Liver (tissue), 9 donors: ENCODE data around the gene BBIP1. TPM values are rescaled to one million over a fixed set of nuclear protein-coding genes. Genes with fewer than 3 reads are reported as not detected.

ENCODE experiments used
- DNase-seq: peaks from one replicate; pipeline ENCODE4 v3.0.0-alpha.2; 2017; ENCODE audit warnings: low spot score
- H3K27ac ChIP-seq, 2 donors: one replicate each; pipeline ENCODE4 v1.7.0; 2013; ENCODE audit warnings: inconsistent platforms in 2 of 2, low read length in 2 of 2, control low read depth in 1 of 2, low read depth in 1 of 2, mild to moderate bottlenecking in 1 of 2
- H3K27me3 ChIP-seq, 4 donors: one replicate each; pipeline versions ENCODE4 v1.6.1 to v1.7.0; 2013; ENCODE audit warnings: low read length in 3 of 4, inconsistent platforms in 1 of 4, mild to moderate bottlenecking in 1 of 4, moderate library complexity in 1 of 4; ENCODE audit not compliant: control insufficient read depth in 4 of 4, insufficient read depth in 4 of 4
- H3K36me3 ChIP-seq, 4 donors: one replicate each; pipeline versions ENCODE4 v1.6.1 to v1.7.0; 2013; ENCODE audit warnings: low read length in 3 of 4, mild to moderate bottlenecking in 3 of 4, low read depth in 1 of 4, moderate library complexity in 1 of 4; ENCODE audit not compliant: control insufficient read depth in 4 of 4, insufficient read depth in 3 of 4
- H3K4me1 ChIP-seq, 4 donors: one replicate each; pipeline versions ENCODE4 v1.6.1 to v1.7.0; 2013; ENCODE audit warnings: low read length in 3 of 4, mild to moderate bottlenecking in 3 of 4, moderate library complexity in 1 of 4; ENCODE audit not compliant: control insufficient read depth in 4 of 4, insufficient read depth in 4 of 4
- H3K4me3 ChIP-seq, 3 donors: one replicate each; pipeline versions ENCODE4 v1.6.1 to v1.7.0; 2013; ENCODE audit warnings: low read length in 3 of 3, control low read depth in 1 of 3, low read depth in 1 of 3, mild to moderate bottlenecking in 1 of 3
- H3K9ac ChIP-seq, 2 donors: one replicate each; pipeline ENCODE4 v1.7.0; 2013; ENCODE audit warnings: low read length in 2 of 2, mild to moderate bottlenecking in 2 of 2, moderate library complexity in 2 of 2, control low read depth in 1 of 2, low read depth in 1 of 2
- H3K9me3 ChIP-seq, 4 donors: one replicate each; pipeline versions ENCODE4 v1.6.1 to v1.7.0; 2013; ENCODE audit warnings: low read length in 3 of 4; ENCODE audit not compliant: control insufficient read depth in 4 of 4
- ATF3 ChIP-seq: IDR thresholded peaks from 2 replicates; pipeline ENCODE4 v1.6.1; 2016; ENCODE audit warnings: antibody characterized with exemption
- CTCF ChIP-seq: fragments of 150-350 bp; IDR thresholded peaks from 2 replicates; pipeline ENCODE4 v1.5.1; 2017; ENCODE audit warnings: improper control_type of control experiment, low read depth, low read length; ENCODE audit not compliant: missing input control
- EGR1 ChIP-seq, 2 donors: IDR thresholded peaks; 2 replicates each; pipeline ENCODE4 v1.6.1; 2016 to 2018; ENCODE audit warnings: antibody characterized with exemption in 2 of 2, low read depth in 2 of 2
- FOXA1 ChIP-seq: IDR thresholded peaks from 2 replicates; pipeline ENCODE4 v1.6.1; 2016; ENCODE audit warnings: antibody characterized with exemption
- FOXA2 ChIP-seq: IDR thresholded peaks from 2 replicates; pipeline ENCODE4 v1.6.1; 2016; ENCODE audit warnings: antibody characterized with exemption
- GABPA ChIP-seq, 2 donors: IDR thresholded peaks in 1 of 2; conservative IDR thresholded peaks in 1 of 2; 2 replicates each; pipeline ENCODE4 v1.6.1; 2016; ENCODE audit warnings: antibody characterized with exemption in 2 of 2, mild to moderate bottlenecking in 1 of 2, moderate library complexity in 1 of 2
- HNF4A ChIP-seq, 2 donors: conservative IDR thresholded peaks; 2 replicates each; pipeline ENCODE4 v1.6.1; 2016; ENCODE audit warnings: antibody characterized with exemption in 2 of 2, mild to moderate bottlenecking in 2 of 2
- HNF4G ChIP-seq: IDR thresholded peaks from 2 replicates; pipeline ENCODE4 v1.6.1; 2016; ENCODE audit warnings: antibody characterized with exemption
- JUND ChIP-seq, 2 donors: IDR thresholded peaks; 2 replicates each; pipeline ENCODE4 v1.6.1; 2016; ENCODE audit warnings: antibody characterized with exemption in 2 of 2
- MAX ChIP-seq: IDR thresholded peaks from 2 replicates; pipeline ENCODE4 v1.6.1; 2016; ENCODE audit warnings: antibody characterized with exemption
- NR2F2 ChIP-seq: IDR thresholded peaks from 2 replicates; pipeline ENCODE4 v1.6.1; 2016; ENCODE audit warnings: antibody characterized with exemption
- RAD21 ChIP-seq, 2 donors: IDR thresholded peaks; 2 replicates each; pipeline ENCODE4 v1.6.1; 2016; ENCODE audit warnings: antibody characterized with exemption in 2 of 2, mild to moderate bottlenecking in 2 of 2
- RXRA ChIP-seq, 2 donors: IDR thresholded peaks; 2 replicates each; pipeline ENCODE4 v1.6.1; 2017 to 2018; ENCODE audit warnings: antibody characterized with exemption in 2 of 2, mild to moderate bottlenecking in 1 of 2
- SP1 ChIP-seq: IDR thresholded peaks from 2 replicates; pipeline ENCODE4 v1.6.1; 2018; ENCODE audit warnings: antibody characterized with exemption, mild to moderate bottlenecking
- TAF1 ChIP-seq: conservative IDR thresholded peaks from 2 replicates; pipeline ENCODE4 v1.6.1; 2016; ENCODE audit warnings: antibody characterized with exemption, mild to moderate bottlenecking
- YY1 ChIP-seq: IDR thresholded peaks from 2 replicates; pipeline ENCODE4 v1.6.1; 2016; ENCODE audit warnings: antibody characterized with exemption, mild to moderate bottlenecking
- WGBS: extraction: QIAGEN DNeasy Blood & Tissue Kit; methylation state at CpG from one replicate; pipeline ENCODE4 v1.1.7; 2013; 5-methylcytosine and 5-hydroxymethylcytosine counted together
- polyA plus RNA-seq, 2 donors: library from polyadenylated mRNA; stranded (reverse) in 1 of 2; unstranded in 1 of 2; fragments of 200-250 nt in 1 of 2; fragments of >200 nt in 1 of 2; fragmentation: Nextera tagmentation in 1 of 2; extraction: Ambion mirVana in 1 of 2; gene quantifications; one replicate each; pipeline versions ENCODE4 v1.2.1 to v1.2.3, GENCODE V29; 2013 to 2015
- total RNA-seq, 2 donors: library from RNA; depleted of rRNA; stranded (reverse); fragments of >200 nt; gene quantifications; one replicate each; pipeline ENCODE4 v1.2.3, GENCODE V29; 2014
- TF ChIP-seq, protein P1 (sequence below): IDR thresholded peaks from 2 replicates; pipeline ENCODE4 v1.6.1; 2016; ENCODE audit warnings: antibody characterized with exemption, mild to moderate bottlenecking
- TF ChIP-seq, protein P2 (sequence below): IDR thresholded peaks from 2 replicates; pipeline ENCODE4 v1.6.1; 2016; ENCODE audit warnings: antibody characterized with exemption
- donor health status: healthy.
- donor health status: healthy.
- donor health status: healthy.
- donor health status: healthy.
- donor health status: healthy.

The BBIP1 gene
- total and polyA plus RNA-seq, 4 donors = 10.4 to 15.8 (median 11.1) TPM

DNA sequence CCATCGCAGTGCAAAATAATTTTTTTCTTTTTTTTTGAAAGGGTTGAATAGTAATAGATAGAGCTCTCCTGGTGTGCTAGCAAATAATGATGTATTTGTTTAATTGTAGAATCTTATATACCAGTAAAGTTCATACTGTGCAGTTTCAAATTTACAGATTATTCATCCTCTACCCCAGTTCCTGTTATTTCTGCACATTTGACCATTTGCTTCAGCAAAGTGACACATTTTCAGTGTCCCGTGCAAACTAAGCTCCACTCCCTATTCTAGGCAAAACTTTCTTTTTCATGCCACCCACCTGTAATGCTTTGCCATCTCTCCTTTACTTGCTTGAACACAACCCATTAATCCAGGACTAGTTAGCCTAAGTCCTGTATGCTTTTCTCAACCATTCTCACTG, 43.5 kb upstream of the BBIP1 start:
- Histone ChIP-seq H3K27ac (peak overlapping the region in 1 of 2 donors; percentile 12), H3K4me1 (peaks cover 1 to 48% (median 31%) of the 10 kb centered on the region in 4 donors), H3K27me3 (no peaks in the 10 kb centered on the region), H3K9me3 (no peaks in the 10 kb centered on the region), H3K36me3 (no peaks in the 10 kb centered on the region), H3K9ac (no peak overlapping the region), H3K4me3 (no peak overlapping the region)
- 55% methylated on average over 2 of the region's 2 CpGs for WGBS
- no peak for DNase-seq
- no peak for TF ChIP-seq MAX
- TF ChIP-seq, protein P1, sequence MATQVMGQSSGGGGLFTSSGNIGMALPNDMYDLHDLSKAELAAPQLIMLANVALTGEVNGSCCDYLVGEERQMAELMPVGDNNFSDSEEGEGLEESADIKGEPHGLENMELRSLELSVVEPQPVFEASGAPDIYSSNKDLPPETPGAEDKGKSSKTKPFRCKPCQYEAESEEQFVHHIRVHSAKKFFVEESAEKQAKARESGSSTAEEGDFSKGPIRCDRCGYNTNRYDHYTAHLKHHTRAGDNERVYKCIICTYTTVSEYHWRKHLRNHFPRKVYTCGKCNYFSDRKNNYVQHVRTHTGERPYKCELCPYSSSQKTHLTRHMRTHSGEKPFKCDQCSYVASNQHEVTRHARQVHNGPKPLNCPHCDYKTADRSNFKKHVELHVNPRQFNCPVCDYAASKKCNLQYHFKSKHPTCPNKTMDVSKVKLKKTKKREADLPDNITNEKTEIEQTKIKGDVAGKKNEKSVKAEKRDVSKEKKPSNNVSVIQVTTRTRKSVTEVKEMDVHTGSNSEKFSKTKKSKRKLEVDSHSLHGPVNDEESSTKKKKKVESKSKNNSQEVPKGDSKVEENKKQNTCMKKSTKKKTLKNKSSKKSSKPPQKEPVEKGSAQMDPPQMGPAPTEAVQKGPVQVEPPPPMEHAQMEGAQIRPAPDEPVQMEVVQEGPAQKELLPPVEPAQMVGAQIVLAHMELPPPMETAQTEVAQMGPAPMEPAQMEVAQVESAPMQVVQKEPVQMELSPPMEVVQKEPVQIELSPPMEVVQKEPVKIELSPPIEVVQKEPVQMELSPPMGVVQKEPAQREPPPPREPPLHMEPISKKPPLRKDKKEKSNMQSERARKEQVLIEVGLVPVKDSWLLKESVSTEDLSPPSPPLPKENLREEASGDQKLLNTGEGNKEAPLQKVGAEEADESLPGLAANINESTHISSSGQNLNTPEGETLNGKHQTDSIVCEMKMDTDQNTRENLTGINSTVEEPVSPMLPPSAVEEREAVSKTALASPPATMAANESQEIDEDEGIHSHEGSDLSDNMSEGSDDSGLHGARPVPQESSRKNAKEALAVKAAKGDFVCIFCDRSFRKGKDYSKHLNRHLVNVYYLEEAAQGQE = no peak
- TF ChIP-seq GABPA (IDR thresholded peaks at IDR 0.05 in 1 of 2, conservative IDR thresholded peaks at IDR 0.05 in 1 of 2) = no peak
- no peak for TF ChIP-seq HNF4A (conservative IDR thresholded peaks at IDR 0.05)
- TF ChIP-seq EGR1 (IDR thresholded peaks at IDR 0.05; ENCODE audit: low read depth in 2 of 2) = no peak
- no peak for TF ChIP-seq RXRA (IDR thresholded peaks at IDR 0.05)
- TF ChIP-seq YY1 = no peak
- TF ChIP-seq RAD21 (IDR thresholded peaks at IDR 0.05) = no peak
- no peak for TF ChIP-seq FOXA1
- TF ChIP-seq JUND (IDR thresholded peaks at IDR 0.05) = no peak
- TF ChIP-seq NR2F2 = no peak
- no peak for TF ChIP-seq CTCF
- TF ChIP-seq ATF3 = no peak
- TF ChIP-seq HNF4G = no peak
- TF ChIP-seq TAF1 = no peak
- TF ChIP-seq, protein P2, sequence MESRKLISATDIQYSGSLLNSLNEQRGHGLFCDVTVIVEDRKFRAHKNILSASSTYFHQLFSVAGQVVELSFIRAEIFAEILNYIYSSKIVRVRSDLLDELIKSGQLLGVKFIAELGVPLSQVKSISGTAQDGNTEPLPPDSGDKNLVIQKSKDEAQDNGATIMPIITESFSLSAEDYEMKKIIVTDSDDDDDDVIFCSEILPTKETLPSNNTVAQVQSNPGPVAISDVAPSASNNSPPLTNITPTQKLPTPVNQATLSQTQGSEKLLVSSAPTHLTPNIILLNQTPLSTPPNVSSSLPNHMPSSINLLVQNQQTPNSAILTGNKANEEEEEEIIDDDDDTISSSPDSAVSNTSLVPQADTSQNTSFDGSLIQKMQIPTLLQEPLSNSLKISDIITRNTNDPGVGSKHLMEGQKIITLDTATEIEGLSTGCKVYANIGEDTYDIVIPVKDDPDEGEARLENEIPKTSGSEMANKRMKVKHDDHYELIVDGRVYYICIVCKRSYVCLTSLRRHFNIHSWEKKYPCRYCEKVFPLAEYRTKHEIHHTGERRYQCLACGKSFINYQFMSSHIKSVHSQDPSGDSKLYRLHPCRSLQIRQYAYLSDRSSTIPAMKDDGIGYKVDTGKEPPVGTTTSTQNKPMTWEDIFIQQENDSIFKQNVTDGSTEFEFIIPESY = no peak
- TF ChIP-seq SP1 = no peak
- no peak for TF ChIP-seq FOXA2

GRCh38 chr10:110960333-110960712, 41.3 kb upstream of the BBIP1 start:
- peaks cover 0 to 44% (median 29%) of the 10 kb centered on the region in 4 donors for H3K4me1 ChIP-seq
- WGBS = 96% methylated on average over 1 of the region's 1 CpG

More at GRCh38 chr10:110960333-110960712, 41.3 kb upstream of the BBIP1 start:
- H3K9ac ChIP-seq = no peak overlapping the region
- no peak for DNase-seq
- no peak for TF ChIP-seq ATF3
- no peak for TF ChIP-seq HNF4A (conservative IDR thresholded peaks at IDR 0.05)
- no peak for TF ChIP-seq RXRA (IDR thresholded peaks at IDR 0.05)
- no peak for TF ChIP-seq GABPA (IDR thresholded peaks at IDR 0.05 in 1 of 2, conservative IDR thresholded peaks at IDR 0.05 in 1 of 2)
- no peak for TF ChIP-seq YY1
- no peaks in the 10 kb centered on the region for H3K27me3 ChIP-seq
- no peak overlapping the region for H3K4me3 ChIP-seq
- no peak overlapping the region for H3K27ac ChIP-seq
- no peaks in the 10 kb centered on the region for H3K36me3 ChIP-seq
- H3K9me3 ChIP-seq = no peaks in the 10 kb centered on the region
